Muscle layer of colon (tissue), 2 donors: ENCODE measurements around the gene CAMKK2.
"Not testable (repeated sequence)": the region's sequence is repeated elsewhere in the genome, so short reads cannot be mapped to it uniquely, and the experiment has no call there.

Experiments used
- H3K27ac ChIP-seq: one replicate; pipeline ENCODE4 v1.7.0; 2013; ENCODE audit warnings: low read depth, mild to moderate bottlenecking, low read length, moderate library complexity
- H3K27me3 ChIP-seq, 2 donors: one replicate each; pipeline ENCODE4 v1.7.0; 2013; ENCODE audit warnings: low read length in 2 of 2, mild to moderate bottlenecking in 2 of 2; ENCODE audit not compliant: insufficient read depth in 2 of 2, control insufficient read depth in 1 of 2
- H3K36me3 ChIP-seq: one replicate; pipeline ENCODE4 v1.7.0; 2013; ENCODE audit warnings: mild to moderate bottlenecking, low read length; ENCODE audit not compliant: insufficient read depth
- H3K4me1 ChIP-seq: one replicate; pipeline ENCODE4 v1.7.0; 2013; ENCODE audit warnings: mild to moderate bottlenecking, low read length; ENCODE audit not compliant: insufficient read depth
- H3K4me3 ChIP-seq, 2 donors: one replicate each; pipeline ENCODE4 v1.7.0; 2013; ENCODE audit warnings: low read length in 2 of 2, low read depth in 1 of 2, mild to moderate bottlenecking in 1 of 2, moderate library complexity in 1 of 2
- H3K9ac ChIP-seq: one replicate; pipeline ENCODE4 v1.7.0; 2013; ENCODE audit warnings: low read length
- H3K9me3 ChIP-seq: one replicate; pipeline ENCODE4 v1.7.0; 2013; ENCODE audit warnings: mild to moderate bottlenecking, low read length
- donor health status: abdominal sarcoma.
- donor health status: Adenocarcinoma of cecum.

Gene CAMKK2

DNA sequence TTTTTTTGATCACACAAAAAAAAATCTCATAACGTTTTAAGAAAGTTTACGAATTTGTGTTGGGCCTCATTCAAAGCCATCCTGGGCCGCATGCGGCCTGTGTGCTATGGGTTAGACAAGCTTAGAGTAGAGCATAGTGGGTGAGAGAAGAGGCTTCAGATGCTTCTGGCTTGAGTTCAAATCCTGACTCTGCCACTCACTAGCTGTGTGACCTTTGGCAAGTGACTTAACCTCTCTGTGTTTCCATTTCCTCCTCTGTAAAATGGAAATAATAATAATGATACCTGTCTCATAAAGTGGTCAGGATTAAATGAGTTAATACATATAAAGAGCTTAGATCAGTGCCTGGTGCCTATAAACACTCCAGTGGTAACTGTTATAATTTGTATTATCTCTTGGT lies 80.4 kb downstream of the CAMKK2 start:
- H3K4me3 ChIP-seq = no peak overlapping the region
- no peaks in the 10 kb centered on the region for H3K9me3 ChIP-seq
- H3K27ac ChIP-seq = no peak overlapping the region
- no peaks in the 10 kb centered on the region for H3K27me3 ChIP-seq
- H3K36me3 ChIP-seq = no peaks in the 10 kb centered on the region
- no peak overlapping the region for H3K9ac ChIP-seq
- no peaks in the 10 kb centered on the region for H3K4me1 ChIP-seq

DNA sequence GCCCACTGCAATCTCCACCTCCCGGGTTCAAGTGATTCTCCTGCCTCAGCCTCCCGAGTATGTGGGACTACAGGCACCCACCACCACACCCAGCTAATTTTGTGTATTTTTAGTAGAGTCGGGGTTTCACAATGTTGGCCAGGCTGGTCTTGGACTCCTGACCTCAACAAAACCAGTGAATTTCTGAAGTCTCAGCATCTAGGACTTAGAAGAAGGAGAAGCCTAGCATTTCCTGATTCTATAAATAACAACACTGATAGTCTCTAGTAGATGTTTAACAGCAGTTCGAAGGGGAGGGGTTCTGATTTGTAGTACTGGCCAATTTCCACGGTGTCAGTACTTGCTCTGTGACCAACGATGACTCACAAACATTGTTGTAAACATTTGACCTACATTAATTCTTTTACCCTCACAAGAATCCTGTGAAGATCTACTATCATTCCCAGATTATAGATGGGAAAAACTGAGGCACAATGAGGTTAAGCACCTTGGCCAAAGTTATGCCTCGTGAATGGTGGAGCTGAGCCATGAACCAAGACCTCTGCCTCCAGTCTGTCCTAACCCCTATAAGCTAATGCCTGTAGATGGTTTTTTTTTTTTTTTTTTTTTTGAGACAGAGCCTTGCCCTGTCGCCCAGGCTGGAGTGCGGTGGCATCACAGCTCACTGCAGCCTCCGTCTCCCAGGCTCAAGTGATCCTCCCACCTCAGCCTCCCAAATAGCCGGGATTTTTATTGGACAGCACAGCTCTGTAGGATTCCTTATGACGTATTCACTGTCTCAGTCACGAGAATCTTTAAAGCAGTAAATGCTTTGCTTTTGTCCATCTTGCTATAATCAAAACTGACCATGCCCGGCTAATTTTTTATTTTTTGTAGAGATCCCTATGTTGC lies 81.4 kb downstream of the CAMKK2 start:
- H3K27me3 ChIP-seq = no peaks in the 10 kb centered on the region
- H3K9ac ChIP-seq = no peak overlapping the region
- H3K9me3 ChIP-seq = no peaks in the 10 kb centered on the region
- no peak overlapping the region for H3K27ac ChIP-seq
- no peaks in the 10 kb centered on the region for H3K36me3 ChIP-seq
- no peak overlapping the region for H3K4me3 ChIP-seq
- H3K4me1 ChIP-seq = no peaks in the 10 kb centered on the region

DNA sequence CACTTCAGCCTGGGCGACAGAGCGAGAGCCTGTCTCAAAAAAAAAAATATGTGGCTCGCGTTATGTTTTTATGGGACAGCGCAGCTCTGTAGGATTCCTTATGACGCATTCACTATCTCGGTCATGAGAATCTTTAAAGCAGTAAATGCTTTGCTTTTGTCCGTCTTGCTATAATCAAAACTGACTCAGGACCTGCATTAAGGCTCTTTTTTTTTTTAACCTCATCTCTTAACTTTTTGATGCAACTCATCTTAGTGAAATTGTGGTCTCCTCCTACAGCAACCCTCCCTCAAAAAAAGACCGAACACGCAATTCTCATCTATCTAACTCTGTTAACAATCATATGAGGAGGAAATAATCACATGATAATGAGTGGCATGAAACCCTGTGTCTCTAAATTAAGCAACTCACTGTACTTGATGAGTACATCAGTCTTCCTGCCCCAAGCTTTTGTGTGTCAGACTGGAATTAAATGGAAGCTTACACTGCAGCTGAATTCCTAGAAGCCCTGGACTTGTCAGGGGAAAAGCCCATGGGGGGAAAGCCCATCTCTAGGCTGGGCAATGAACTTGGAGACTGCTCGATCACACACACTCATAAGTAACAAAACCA lies 82.2 kb downstream of the CAMKK2 start:
- H3K4me3 ChIP-seq = no peak overlapping the region
- no peaks in the 10 kb centered on the region for H3K36me3 ChIP-seq
- no peaks in the 10 kb centered on the region for H3K27me3 ChIP-seq
- H3K9me3 ChIP-seq = no peaks in the 10 kb centered on the region
- no peak overlapping the region for H3K27ac ChIP-seq
- peaks cover 3% of the 10 kb centered on the region for H3K4me1 ChIP-seq
- no peak overlapping the region for H3K9ac ChIP-seq

DNA sequence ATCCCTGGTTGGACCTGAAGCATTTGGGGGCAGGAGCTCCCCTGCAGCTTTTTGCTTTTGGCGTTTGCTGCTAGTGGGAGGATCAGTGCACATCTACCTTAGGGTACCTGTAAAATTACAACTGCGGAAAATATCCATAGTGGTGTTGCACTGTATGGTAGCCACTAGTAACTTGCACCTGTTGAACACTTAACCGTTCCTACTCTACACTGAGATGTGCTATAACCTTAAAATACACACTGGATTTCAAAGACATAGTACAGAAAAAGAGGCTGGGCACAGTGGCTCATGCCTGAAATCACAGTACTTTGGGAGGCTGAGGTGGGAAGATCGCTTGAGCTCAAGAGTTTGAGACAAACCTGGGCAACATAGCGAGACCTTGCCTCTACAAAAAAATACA lies 83.6 kb downstream of the CAMKK2 start:
- no peaks in the 10 kb centered on the region for H3K36me3 ChIP-seq
- H3K27ac ChIP-seq = no peak overlapping the region
- H3K9me3 ChIP-seq = no peaks in the 10 kb centered on the region
- peaks cover 5% of the 10 kb centered on the region for H3K4me1 ChIP-seq
- no peak overlapping the region for H3K4me3 ChIP-seq
- no peak overlapping the region for H3K9ac ChIP-seq
- no peaks in the 10 kb centered on the region for H3K27me3 ChIP-seq

DNA sequence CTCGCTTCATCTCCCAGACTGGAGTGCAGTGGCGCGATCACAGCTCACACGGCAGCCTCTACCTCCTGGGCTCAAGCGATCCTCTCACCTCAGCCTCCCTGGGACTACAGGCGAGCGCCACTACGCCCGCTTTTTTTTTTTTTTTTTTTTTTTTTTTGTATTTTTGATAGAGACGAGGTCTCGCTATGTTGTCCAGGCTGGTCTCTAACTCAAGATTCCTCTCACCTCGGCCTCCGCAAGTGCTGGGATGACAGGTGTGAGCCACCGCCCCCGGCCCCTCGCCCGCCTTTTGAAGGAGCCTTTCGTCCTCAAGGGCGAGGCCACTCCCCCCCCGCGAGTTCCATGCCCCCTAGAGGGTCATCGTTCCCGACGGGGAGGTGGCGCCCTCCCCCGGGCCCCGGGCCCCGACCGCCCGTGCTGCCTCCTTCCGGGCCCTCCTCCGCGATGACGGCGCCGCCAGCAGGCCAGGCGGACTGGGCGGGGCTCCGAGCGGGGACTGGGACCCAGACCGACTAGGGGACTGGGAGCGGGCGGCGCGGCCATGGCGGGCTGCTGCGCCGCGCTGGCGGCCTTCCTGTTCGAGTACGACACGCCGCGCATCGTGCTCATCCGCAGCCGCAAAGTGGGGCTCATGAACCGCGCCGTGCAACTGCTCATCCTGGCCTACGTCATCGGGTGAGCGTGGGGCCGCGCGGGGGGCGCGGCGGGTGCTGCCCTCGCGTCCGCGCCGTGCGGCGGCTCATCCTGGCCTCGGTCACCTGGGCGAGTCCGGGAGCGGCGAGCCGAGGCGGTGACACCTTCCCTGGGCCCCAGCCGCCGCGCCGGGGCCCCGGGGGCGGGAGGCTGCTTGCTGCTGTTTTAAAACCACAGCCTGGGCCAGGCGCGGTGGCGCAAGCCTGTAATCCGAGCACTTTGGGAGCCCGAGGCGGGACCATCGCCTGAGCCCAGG lies 86.6 kb downstream of the CAMKK2 start, which contains the start of gene P2RX4:
Gene P2RX4, plus strand, starts transcription at position 506 of the 949 bp plus-strand sequence. Its CDS starts 36 bp downstream, at position 542.
- peaks cover 5% of the 10 kb centered on the region for H3K4me1 ChIP-seq
- H3K36me3 ChIP-seq = no peaks in the 10 kb centered on the region
- H3K27ac ChIP-seq = peak within 1 kb of the TSS; percentile 91
- H3K27me3 ChIP-seq = no peaks in the 10 kb centered on the region
- peak within 1 kb of the TSS; percentile 49 for H3K9ac ChIP-seq
- no peaks in the 10 kb centered on the region for H3K9me3 ChIP-seq
- peak within 1 kb of the TSS; percentile 81 to 87 for H3K4me3 ChIP-seq

DNA sequence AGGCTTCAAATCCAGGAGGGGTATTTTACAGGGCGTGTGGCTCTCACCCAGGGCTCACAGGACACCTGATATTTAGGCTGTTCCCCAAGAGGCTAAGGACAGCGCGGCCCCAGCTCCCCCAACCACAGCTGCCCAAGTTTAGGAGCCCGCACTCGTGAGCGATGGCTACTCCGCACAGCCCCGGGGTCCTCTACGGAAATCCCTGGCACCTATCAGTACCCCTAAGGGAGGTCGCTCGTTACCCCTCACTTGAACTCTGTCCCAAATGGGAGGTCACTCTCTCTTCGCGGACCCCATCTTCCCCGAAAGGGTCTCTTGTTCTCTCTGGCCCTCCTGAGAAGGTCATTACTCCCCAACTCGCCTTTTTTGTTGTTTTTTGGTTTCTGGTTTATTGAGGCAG lies 87.3 kb downstream of the CAMKK2 start:
- Histone ChIP-seq H3K9me3 (no peaks in the 10 kb centered on the region), H3K4me1 (peaks cover 5% of the 10 kb centered on the region), H3K9ac (no peak overlapping the region), H3K27me3 (no peaks in the 10 kb centered on the region), H3K36me3 (no peaks in the 10 kb centered on the region), H3K27ac (peak overlapping the region; percentile 91), H3K4me3 (peak overlapping the region; percentile 81 to 87)

DNA sequence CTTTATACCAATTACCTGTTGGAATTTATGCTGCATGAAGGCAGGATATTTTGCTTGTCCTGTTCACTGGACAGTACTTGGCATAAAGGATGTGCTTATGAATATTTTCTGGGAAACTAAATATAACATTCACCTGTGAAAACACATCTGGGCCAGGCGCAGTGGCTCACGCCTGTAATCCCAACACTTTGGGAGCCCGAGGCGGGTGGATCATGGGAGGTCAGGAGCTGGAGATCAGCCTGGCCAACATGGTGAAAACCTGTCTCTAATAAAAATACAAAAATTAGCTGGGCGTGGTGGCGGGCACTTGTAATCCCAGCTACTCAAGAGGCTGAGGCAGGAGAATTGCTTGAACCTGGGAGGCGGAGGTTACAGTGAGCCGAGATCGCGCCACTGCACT lies 87.9 kb downstream of the CAMKK2 start:
- not testable (repeated sequence) for H3K9me3 ChIP-seq, H3K27me3 ChIP-seq, H3K36me3 ChIP-seq, H3K4me1 ChIP-seq, H3K4me3 ChIP-seq, H3K27ac ChIP-seq, H3K9ac ChIP-seq

DNA sequence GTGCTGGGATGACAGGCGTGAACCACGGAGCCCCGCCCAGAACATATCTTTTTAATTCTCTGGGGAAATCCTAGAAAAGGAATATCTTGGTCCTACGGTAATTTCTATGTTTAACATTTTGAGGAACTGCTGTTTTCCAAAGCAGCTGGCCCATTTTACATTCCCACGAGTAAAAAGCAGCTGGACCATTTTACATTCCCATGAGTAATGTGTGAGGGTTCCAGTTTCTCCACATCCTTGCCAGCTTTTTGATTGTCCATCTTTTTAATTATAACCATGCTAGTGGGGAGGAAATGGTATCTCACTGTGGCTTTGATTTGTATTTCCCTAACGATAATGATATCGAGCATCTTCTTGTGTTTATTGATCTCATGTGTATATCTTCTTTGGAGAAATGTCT lies 91.0 kb downstream of the CAMKK2 start:
- H3K27ac ChIP-seq = no peak overlapping the region
- H3K4me3 ChIP-seq = no peak overlapping the region
- no peaks in the 10 kb centered on the region for H3K9me3 ChIP-seq
- H3K9ac ChIP-seq = no peak overlapping the region
- no peaks in the 10 kb centered on the region for H3K36me3 ChIP-seq
- H3K4me1 ChIP-seq = peaks cover 5% of the 10 kb centered on the region
- H3K27me3 ChIP-seq = no peaks in the 10 kb centered on the region

DNA sequence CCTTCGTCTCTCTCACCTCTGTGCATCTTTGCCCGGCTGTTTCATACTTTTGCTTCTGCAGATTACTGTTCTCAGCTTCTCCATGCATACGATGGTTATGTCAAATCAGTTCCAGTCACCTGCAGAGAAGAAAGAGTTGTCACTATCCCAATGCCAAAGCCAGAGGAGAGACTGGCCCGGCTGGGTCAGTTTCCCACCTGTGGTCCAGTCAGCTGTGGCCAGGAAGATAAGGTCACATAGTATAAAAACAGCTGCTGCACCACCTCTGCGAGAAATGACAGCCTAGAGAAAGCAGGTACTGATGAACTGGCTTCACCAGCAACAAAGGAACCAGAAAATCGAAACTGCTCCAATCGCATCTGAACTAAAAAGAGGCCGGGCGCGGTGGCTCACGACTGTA lies 93.0 kb downstream of the CAMKK2 start:
- Histone ChIP-seq H3K9ac (no peak overlapping the region), H3K36me3 (no peaks in the 10 kb centered on the region), H3K4me3 (no peak overlapping the region), H3K27me3 (no peaks in the 10 kb centered on the region), H3K9me3 (no peaks in the 10 kb centered on the region), H3K27ac (no peak overlapping the region), H3K4me1 (no peaks in the 10 kb centered on the region)

DNA sequence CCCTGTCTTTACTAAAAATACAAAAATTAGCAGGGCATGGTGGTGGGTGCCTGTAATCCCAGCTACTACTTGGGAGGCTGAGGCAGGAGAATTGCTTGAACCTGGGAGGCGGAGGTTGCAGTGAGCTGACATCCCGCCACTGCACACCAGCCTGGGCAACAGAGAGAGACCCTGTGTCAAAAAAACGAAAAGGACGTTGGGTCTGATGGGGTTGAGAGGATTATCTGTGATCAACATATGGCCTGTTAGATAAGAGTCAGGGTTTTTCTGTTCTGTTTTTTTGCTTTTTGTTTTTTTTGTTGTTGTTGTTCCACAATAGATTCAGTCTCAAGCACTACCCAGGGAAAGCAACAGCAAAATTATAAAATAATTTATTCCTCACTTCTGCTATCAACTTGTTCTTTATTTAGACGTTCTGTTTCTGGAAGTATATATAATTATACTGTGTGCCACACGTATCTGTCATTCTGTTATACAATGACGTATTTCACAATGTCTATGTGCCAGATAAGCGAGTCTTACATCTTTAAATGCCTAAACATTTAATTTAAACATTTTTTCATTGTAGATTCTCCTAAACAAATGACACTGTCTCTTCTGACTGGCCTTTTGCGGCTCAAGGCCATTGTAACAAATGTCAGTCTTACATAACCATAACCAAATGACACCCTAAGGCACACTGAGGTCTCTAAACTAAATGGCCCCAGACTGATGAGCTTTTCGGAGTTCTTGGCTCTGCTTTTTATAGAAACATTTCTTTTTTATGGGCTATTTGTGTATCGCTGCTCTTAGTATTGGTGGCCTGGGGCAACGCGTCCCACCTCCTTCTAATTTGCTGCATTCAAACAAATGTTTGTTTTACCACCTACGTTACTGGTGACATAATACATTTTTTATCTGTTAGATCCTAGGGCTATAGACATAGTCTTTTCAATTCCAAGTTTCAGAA lies 93.8 kb downstream of the CAMKK2 start:
- Histone ChIP-seq H3K4me3 (no peak overlapping the region), H3K9me3 (no peaks in the 10 kb centered on the region), H3K27ac (no peak overlapping the region), H3K36me3 (no peaks in the 10 kb centered on the region), H3K9ac (no peak overlapping the region), H3K27me3 (no peaks in the 10 kb centered on the region), H3K4me1 (no peaks in the 10 kb centered on the region)
